ENCODE results near the gene TIAM1. TPM values are rescaled to one million over a fixed set of nuclear protein-coding genes. Genes with fewer than 3 reads are reported as not detected.

TIAM1 gene
- total and polyA plus RNA-seq, 2 donors from 2014 or later, result 4.6 to 30.0 TPM

DNA sequence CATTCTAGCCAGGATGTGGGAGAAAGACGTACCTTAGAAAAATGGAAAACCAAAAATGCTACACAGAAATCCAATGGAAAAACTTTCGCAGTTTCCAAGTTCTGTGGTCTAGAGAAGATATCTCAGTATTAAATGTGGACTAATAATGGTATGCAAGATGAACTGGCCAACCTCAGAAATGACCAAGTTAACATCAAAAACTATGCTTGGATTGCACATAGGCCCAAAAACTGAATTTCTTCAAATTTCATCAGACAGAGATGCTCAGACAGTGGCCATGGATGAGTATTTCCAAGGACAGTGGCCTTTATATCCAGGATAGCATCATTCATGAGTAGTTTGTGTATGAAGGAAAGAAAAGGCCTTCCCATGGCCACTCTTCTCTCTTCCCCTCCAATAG lies 132.2 kb downstream of the TIAM1 start:
- Histone ChIP-seq H3K36me3 (ENCODE audit: control insufficient read depth in 2 of 3, insufficient read depth in 3 of 3, low read length in 3 of 3) (no peaks in the 10 kb centered on the region), H3K27me3 (ENCODE audit: control insufficient read depth, insufficient read depth, low read length) (no peaks in the 10 kb centered on the region), H3K9me3 (ENCODE audit: control insufficient read depth in 2 of 3, insufficient read depth in 1 of 3, low read length in 3 of 3) (no peaks in the 10 kb centered on the region), H3K4me3 (ENCODE audit: low read length in 3 of 3) (no peak overlapping the region), H3K9ac (ENCODE audit: low read length in 3 of 3) (no peak overlapping the region), H3K4me1 (ENCODE audit: control insufficient read depth in 2 of 3, insufficient read depth in 2 of 3, low read depth in 1 of 3, low read length in 3 of 3) (no peaks in the 10 kb centered on the region), H3K27ac (ENCODE audit: low read depth in 2 of 2, low read length in 2 of 2) (no peak overlapping the region)
- FAIRE-seq (no peak), DNase-seq (no peak)
- intact Hi-C loops (cut with DNase I), result no loop called here
- TF ChIP-seq, protein P1, sequence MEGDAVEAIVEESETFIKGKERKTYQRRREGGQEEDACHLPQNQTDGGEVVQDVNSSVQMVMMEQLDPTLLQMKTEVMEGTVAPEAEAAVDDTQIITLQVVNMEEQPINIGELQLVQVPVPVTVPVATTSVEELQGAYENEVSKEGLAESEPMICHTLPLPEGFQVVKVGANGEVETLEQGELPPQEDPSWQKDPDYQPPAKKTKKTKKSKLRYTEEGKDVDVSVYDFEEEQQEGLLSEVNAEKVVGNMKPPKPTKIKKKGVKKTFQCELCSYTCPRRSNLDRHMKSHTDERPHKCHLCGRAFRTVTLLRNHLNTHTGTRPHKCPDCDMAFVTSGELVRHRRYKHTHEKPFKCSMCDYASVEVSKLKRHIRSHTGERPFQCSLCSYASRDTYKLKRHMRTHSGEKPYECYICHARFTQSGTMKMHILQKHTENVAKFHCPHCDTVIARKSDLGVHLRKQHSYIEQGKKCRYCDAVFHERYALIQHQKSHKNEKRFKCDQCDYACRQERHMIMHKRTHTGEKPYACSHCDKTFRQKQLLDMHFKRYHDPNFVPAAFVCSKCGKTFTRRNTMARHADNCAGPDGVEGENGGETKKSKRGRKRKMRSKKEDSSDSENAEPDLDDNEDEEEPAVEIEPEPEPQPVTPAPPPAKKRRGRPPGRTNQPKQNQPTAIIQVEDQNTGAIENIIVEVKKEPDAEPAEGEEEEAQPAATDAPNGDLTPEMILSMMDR (IDR thresholded peaks at IDR 0.05; ENCODE audit: borderline replicate concordance, extremely low read depth, insufficient read depth), result no peak

DNA sequence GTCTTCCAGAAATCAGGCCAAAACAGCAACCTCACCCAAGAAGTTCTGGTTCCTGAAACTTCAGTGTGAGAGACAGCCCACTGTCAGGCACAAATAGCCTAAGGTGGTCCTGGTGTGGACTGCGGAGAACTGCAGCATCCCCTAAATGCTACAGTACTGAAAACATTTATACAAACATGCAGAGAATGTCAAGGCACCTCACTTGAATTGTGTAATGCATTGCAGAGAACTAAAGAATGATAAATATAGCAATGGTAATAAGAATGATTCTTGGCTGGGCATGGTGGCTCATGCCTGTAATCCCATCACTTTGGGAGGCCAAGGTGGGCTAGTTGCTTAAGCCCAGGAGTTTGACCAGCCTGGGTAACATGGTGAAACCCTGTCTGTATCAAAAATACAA lies 138.6 kb downstream of the TIAM1 start:
- FAIRE-seq (no peak), DNase-seq (no peak)
- Histone ChIP-seq H3K4me3 (ENCODE audit: low read length in 3 of 3) (no peak overlapping the region), H3K27ac (ENCODE audit: low read depth in 2 of 2, low read length in 2 of 2) (no peak overlapping the region), H3K36me3 (ENCODE audit: control insufficient read depth in 2 of 3, insufficient read depth in 3 of 3, low read length in 3 of 3) (no peaks in the 10 kb centered on the region), H3K9me3 (ENCODE audit: control insufficient read depth in 2 of 3, insufficient read depth in 1 of 3, low read length in 3 of 3) (no peaks in the 10 kb centered on the region), H3K9ac (ENCODE audit: low read length in 3 of 3) (no peak overlapping the region), H3K27me3 (ENCODE audit: control insufficient read depth, insufficient read depth, low read length) (no peaks in the 10 kb centered on the region), H3K4me1 (ENCODE audit: control insufficient read depth in 2 of 3, insufficient read depth in 2 of 3, low read depth in 1 of 3, low read length in 3 of 3) (no peaks in the 10 kb centered on the region)
- TF ChIP-seq, protein P1 (IDR thresholded peaks at IDR 0.05; ENCODE audit: borderline replicate concordance, extremely low read depth, insufficient read depth), result no peak
- intact Hi-C loops (cut with DNase I), result no loop called here

DNA sequence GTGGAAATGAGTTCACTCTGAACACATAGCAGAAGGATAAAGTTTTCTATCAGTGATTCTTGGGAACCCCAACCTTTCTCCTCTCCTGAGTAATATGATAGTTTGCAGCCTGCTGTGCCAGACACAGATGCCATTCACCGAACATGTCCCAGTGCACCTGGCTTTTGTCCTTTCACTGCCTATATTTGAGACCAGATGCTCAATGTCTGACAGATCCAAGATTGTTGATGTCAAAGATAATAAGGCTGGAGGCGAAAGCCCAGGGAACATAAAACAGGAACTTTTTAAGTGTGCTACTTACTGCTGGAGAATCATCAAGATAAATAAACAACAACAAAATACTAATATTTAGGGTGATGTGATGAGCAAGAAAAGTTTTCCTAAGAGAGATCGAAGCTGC lies 139.3 kb downstream of the TIAM1 start:
- no peak for DNase-seq
- Histone ChIP-seq H3K27me3 (ENCODE audit: control insufficient read depth, insufficient read depth, low read length) (no peaks in the 10 kb centered on the region), H3K4me3 (ENCODE audit: low read length in 3 of 3) (no peak overlapping the region), H3K4me1 (ENCODE audit: control insufficient read depth in 2 of 3, insufficient read depth in 2 of 3, low read depth in 1 of 3, low read length in 3 of 3) (no peaks in the 10 kb centered on the region), H3K9me3 (ENCODE audit: control insufficient read depth in 2 of 3, insufficient read depth in 1 of 3, low read length in 3 of 3) (no peaks in the 10 kb centered on the region), H3K9ac (ENCODE audit: low read length in 3 of 3) (no peak overlapping the region), H3K36me3 (ENCODE audit: control insufficient read depth in 2 of 3, insufficient read depth in 3 of 3, low read length in 3 of 3) (no peaks in the 10 kb centered on the region), H3K27ac (ENCODE audit: low read depth in 2 of 2, low read length in 2 of 2) (no peak overlapping the region)
- FAIRE-seq, result no peak
- intact Hi-C loops (cut with DNase I), result no loop called here
- TF ChIP-seq, protein P1 (IDR thresholded peaks at IDR 0.05; ENCODE audit: borderline replicate concordance, extremely low read depth, insufficient read depth), result no peak

DNA sequence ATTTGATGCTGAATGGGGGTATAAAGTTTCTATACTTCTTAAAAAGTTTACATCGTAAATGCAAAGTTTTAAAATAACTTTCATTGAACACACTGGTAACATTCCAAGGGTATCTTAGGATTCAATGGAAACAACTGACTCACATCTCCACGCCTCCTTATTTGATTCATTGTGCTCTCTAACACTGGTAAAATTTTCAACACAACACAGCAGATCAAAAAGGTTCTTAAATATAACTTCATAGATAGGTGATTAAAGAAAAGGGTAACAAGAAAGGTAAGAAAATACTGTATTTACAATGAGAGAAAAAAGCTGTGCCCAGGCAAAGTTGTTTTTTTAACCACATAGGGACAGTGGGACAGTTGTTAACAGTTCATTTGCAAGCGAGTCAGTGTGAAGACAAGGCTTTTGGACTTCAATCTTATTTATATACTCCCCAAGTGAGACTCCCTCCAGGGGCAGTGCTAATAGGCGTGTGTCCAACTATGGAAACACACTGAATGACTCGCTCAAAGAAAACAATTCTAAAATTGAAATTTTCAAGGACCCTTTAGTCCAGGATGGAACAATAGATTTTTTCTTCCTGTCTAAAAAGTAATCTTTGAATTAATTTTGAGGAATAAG lies 140.5 kb downstream of the TIAM1 start:
- Histone ChIP-seq H3K4me1 (ENCODE audit: control insufficient read depth in 2 of 3, insufficient read depth in 2 of 3, low read depth in 1 of 3, low read length in 3 of 3) (no peaks in the 10 kb centered on the region), H3K9ac (ENCODE audit: low read length in 3 of 3) (no peak overlapping the region), H3K27me3 (ENCODE audit: control insufficient read depth, insufficient read depth, low read length) (no peaks in the 10 kb centered on the region), H3K36me3 (ENCODE audit: control insufficient read depth in 2 of 3, insufficient read depth in 3 of 3, low read length in 3 of 3) (no peaks in the 10 kb centered on the region), H3K27ac (ENCODE audit: low read depth in 2 of 2, low read length in 2 of 2) (no peak overlapping the region), H3K9me3 (ENCODE audit: control insufficient read depth in 2 of 3, insufficient read depth in 1 of 3, low read length in 3 of 3) (no peaks in the 10 kb centered on the region), H3K4me3 (ENCODE audit: low read length in 3 of 3) (no peak overlapping the region)
- intact Hi-C loops (cut with DNase I), result no loop called here
- DNase-seq, result no peak
- FAIRE-seq, result no peak
- TF ChIP-seq, protein P1 (IDR thresholded peaks at IDR 0.05; ENCODE audit: borderline replicate concordance, extremely low read depth, insufficient read depth), result no peak

Data from kidney (tissue), 14 donors.